Mesendoderm (in vitro differentiated cells): Measurements from ENCODE around the gene STAMBPL1.

Experiments used
- DNase-seq: peaks from one replicate; pipeline ENCODE4 v3.0.0; 2013
- H2AK5ac ChIP-seq: 2 replicates; pipeline ENCODE4 v1.6.1; 2013; ENCODE audit warnings: low read length, inconsistent platforms
- H2BK120ac ChIP-seq: 2 replicates; pipeline ENCODE4 v1.6.1; 2013; ENCODE audit warnings: low read depth, mild to moderate bottlenecking, low read length, moderate library complexity, mixed read lengths
- H2BK15ac ChIP-seq: replicated peaks from 2 replicates; pipeline ENCODE4 v1.6.1; 2013; ENCODE audit warnings: low read depth, mild to moderate bottlenecking, moderate library complexity
- H2BK5ac ChIP-seq: 2 replicates; pipeline ENCODE4 v1.6.1; 2013; ENCODE audit warnings: low read length, inconsistent platforms
- H3K18ac ChIP-seq: 2 replicates; pipeline ENCODE4 v1.6.1; 2013; ENCODE audit warnings: mild to moderate bottlenecking, low read length, mixed read lengths
- H3K23ac ChIP-seq: one replicate; pipeline ENCODE4 v1.6.1; 2013; ENCODE audit warnings: low read length
- H3K27ac ChIP-seq: 2 replicates; pipeline ENCODE4 v1.5.1; 2013; ENCODE audit warnings: low read depth, mild to moderate bottlenecking, inconsistent platforms, low read length, moderate library complexity
- H3K27me3 ChIP-seq: 2 replicates; pipeline ENCODE4 v1.6.1; 2013; ENCODE audit warnings: low read length, control low read depth, mild to moderate bottlenecking, inconsistent platforms; ENCODE audit not compliant: insufficient read depth, poor library complexity
- H3K36me3 ChIP-seq: 2 replicates; pipeline ENCODE4 v1.6.1; 2013; ENCODE audit warnings: low read length, inconsistent platforms; ENCODE audit not compliant: control insufficient read depth, insufficient read depth
- H3K4ac ChIP-seq: one replicate; pipeline ENCODE4 v1.6.1; 2013; ENCODE audit warnings: low read depth, mild to moderate bottlenecking, low read length, moderate library complexity
- H3K4me1 ChIP-seq: 2 replicates; pipeline ENCODE4 v1.6.1; 2013; ENCODE audit warnings: low read depth, low read length, inconsistent platforms; ENCODE audit not compliant: control insufficient read depth
- H3K4me2 ChIP-seq: 2 replicates; pipeline ENCODE4 v1.6.1; 2013; ENCODE audit warnings: low read length
- H3K4me3 ChIP-seq: 2 replicates; pipeline ENCODE4 v1.5.1; 2013; ENCODE audit warnings: mild to moderate bottlenecking, low read length
- H3K56ac ChIP-seq: one replicate; pipeline ENCODE4 v1.6.1; 2013; ENCODE audit warnings: low read length
- H3K79me1 ChIP-seq: 2 replicates; pipeline ENCODE4 v1.6.1; 2013; ENCODE audit warnings: low read length, inconsistent platforms
- H3K79me2 ChIP-seq: 2 replicates; pipeline ENCODE4 v1.6.1; 2013; ENCODE audit warnings: mild to moderate bottlenecking, low read length; ENCODE audit not compliant: control insufficient read depth, insufficient read depth
- H3K9ac ChIP-seq: 2 replicates; pipeline ENCODE4 v1.6.1; 2013; ENCODE audit warnings: low read length, inconsistent platforms
- H4K5ac ChIP-seq: one replicate; pipeline ENCODE4 v1.6.1; 2013; ENCODE audit warnings: low read length
- H4K8ac ChIP-seq: one replicate; pipeline ENCODE4 v1.6.1; 2013; ENCODE audit warnings: low read depth, mild to moderate bottlenecking, control low read depth, low read length, moderate library complexity
- WGBS: extraction: QIAGEN DNeasy Blood & Tissue Kit; methylation state at CpG from one replicate; pipeline ENCODE4 v1.1.7; 2013; ENCODE audit warnings: low lambda C conversion rate, missing lambda C conversion rate; ENCODE audit not compliant: insufficient coverage; ENCODE audit errors: extremely low coverage; 5-methylcytosine and 5-hydroxymethylcytosine counted together

STAMBPL1 gene

DNA sequence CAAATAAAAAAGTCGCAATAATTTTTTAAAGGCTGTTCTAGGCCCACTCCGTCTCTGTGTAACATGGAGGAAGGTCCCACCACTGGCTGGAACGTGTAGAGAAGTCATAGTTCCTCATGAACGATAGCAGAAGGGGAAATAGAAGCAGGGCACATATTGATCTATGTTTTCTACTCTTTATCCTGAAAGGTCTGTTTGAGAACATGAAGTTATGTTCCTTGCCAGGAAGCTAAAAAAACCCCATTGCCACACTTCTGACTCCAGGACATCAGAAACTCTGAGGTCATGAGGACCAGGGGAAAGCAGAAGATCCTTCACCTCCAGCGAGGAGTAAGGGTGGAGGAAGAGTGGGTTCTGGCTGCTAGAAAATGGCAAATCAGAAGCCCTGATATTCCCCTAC, 39.2 kb upstream of the STAMBPL1 start:
- no peaks in the 10 kb centered on the region for H3K27me3 ChIP-seq
- no peak overlapping the region for H4K5ac ChIP-seq

GRCh38 chr10:88841316-88842111, 38.5 kb upstream of the STAMBPL1 start:
- no peaks in the 10 kb centered on the region for H3K4me1 ChIP-seq
- no peak overlapping the region for H4K8ac ChIP-seq
- H3K4me2 ChIP-seq, result no peak overlapping the region
- no peak for DNase-seq
- no peak overlapping the region for H2AK5ac ChIP-seq
- no peak overlapping the region for H3K18ac ChIP-seq
- no peaks in the 10 kb centered on the region for H3K36me3 ChIP-seq
- H3K79me2 ChIP-seq, result no peaks in the 10 kb centered on the region
- no peaks in the 10 kb centered on the region for H3K79me1 ChIP-seq
- H3K4me3 ChIP-seq, result no peak overlapping the region
- H4K5ac ChIP-seq, result no peak overlapping the region
- no CpG with 5 or more reads among the region's 6 CpGs for WGBS
- H3K4ac ChIP-seq, result no peak overlapping the region
- no peak overlapping the region for H2BK15ac ChIP-seq
- no peak overlapping the region for H3K23ac ChIP-seq
- H2BK5ac ChIP-seq, result no peak overlapping the region
- H3K27me3 ChIP-seq, result no peaks in the 10 kb centered on the region
- no peak overlapping the region for H3K9ac ChIP-seq
- no peak overlapping the region for H2BK120ac ChIP-seq
- H3K27ac ChIP-seq, result no peak overlapping the region
- H3K56ac ChIP-seq, result no peak overlapping the region

More for the DNA sequence above, 39.2 kb upstream of the STAMBPL1 start:
- no peak for DNase-seq
- no peak overlapping the region for H2BK120ac ChIP-seq
- no peak overlapping the region for H3K4ac ChIP-seq
- H3K79me1 ChIP-seq, result no peaks in the 10 kb centered on the region
- no peaks in the 10 kb centered on the region for H3K36me3 ChIP-seq
- no peak overlapping the region for H3K23ac ChIP-seq
- H2BK15ac ChIP-seq, result no peak overlapping the region
- H3K56ac ChIP-seq, result no peak overlapping the region
- H4K8ac ChIP-seq, result no peak overlapping the region
- no peak overlapping the region for H3K18ac ChIP-seq
- H3K4me1 ChIP-seq, result no peaks in the 10 kb centered on the region
- no peak overlapping the region for H2BK5ac ChIP-seq
- H3K27ac ChIP-seq, result no peak overlapping the region
- H3K79me2 ChIP-seq, result no peaks in the 10 kb centered on the region
- H3K4me3 ChIP-seq, result no peak overlapping the region
- no CpG with 5 or more reads among the region's 5 CpGs for WGBS
- H3K9ac ChIP-seq, result no peak overlapping the region
- H2AK5ac ChIP-seq, result no peak overlapping the region
- H3K4me2 ChIP-seq, result no peak overlapping the region

- no peak overlapping the region for H3K4me2 ChIP-seq
- no peak overlapping the region for H3K56ac ChIP-seq
- no peak overlapping the region for H3K4ac ChIP-seq
- no peak overlapping the region for H4K5ac ChIP-seq
- H3K4me1 ChIP-seq, result no peaks in the 10 kb centered on the region
- no peak overlapping the region for H2BK5ac ChIP-seq
- H3K23ac ChIP-seq, result no peak overlapping the region
- DNase-seq, result no peak
- H3K79me1 ChIP-seq, result no peaks in the 10 kb centered on the region
- H2BK120ac ChIP-seq, result no peak overlapping the region
- H3K9ac ChIP-seq, result no peak overlapping the region
- WGBS, result no CpG with 5 or more reads among the region's 4 CpGs
- H3K79me2 ChIP-seq, result no peaks in the 10 kb centered on the region
- H3K4me3 ChIP-seq, result no peak overlapping the region
- H3K36me3 ChIP-seq, result no peaks in the 10 kb centered on the region
- no peak overlapping the region for H2AK5ac ChIP-seq
- no peak overlapping the region for H2BK15ac ChIP-seq
- no peaks in the 10 kb centered on the region for H3K27me3 ChIP-seq
- no peak overlapping the region for H3K27ac ChIP-seq
- no peak overlapping the region for H3K18ac ChIP-seq
- no peak overlapping the region for H4K8ac ChIP-seq
These were observed 36.9 kb upstream of the STAMBPL1 start for GRCh38 chr10:88843171-88843570.

GRCh38 chr10:88848499-88848898, 31.5 kb upstream of the STAMBPL1 start:
- no peaks in the 10 kb centered on the region for H3K27me3 ChIP-seq
- H2AK5ac ChIP-seq, result no peak overlapping the region
- H3K18ac ChIP-seq, result no peak overlapping the region
- no CpG with 5 or more reads among the region's 1 CpG for WGBS
- H2BK15ac ChIP-seq, result no peak overlapping the region
- no peak overlapping the region for H3K56ac ChIP-seq
- no peak overlapping the region for H4K5ac ChIP-seq
- H3K23ac ChIP-seq, result no peak overlapping the region
- H3K36me3 ChIP-seq, result no peaks in the 10 kb centered on the region
- H3K79me2 ChIP-seq, result no peaks in the 10 kb centered on the region
- no peaks in the 10 kb centered on the region for H3K4me1 ChIP-seq
- no peak for DNase-seq
- no peak overlapping the region for H3K4me2 ChIP-seq
- H3K9ac ChIP-seq, result no peak overlapping the region
- H2BK5ac ChIP-seq, result no peak overlapping the region
- H3K79me1 ChIP-seq, result no peaks in the 10 kb centered on the region
- H3K27ac ChIP-seq, result no peak overlapping the region
- H3K4me3 ChIP-seq, result no peak overlapping the region
- no peak overlapping the region for H4K8ac ChIP-seq
- no peak overlapping the region for H2BK120ac ChIP-seq
- no peak overlapping the region for H3K4ac ChIP-seq

- Histone ChIP-seq H3K36me3 (no peaks in the 10 kb centered on the region), H3K4ac (no peak overlapping the region), H3K56ac (no peak overlapping the region), H2BK5ac (no peak overlapping the region), H3K4me1 (no peaks in the 10 kb centered on the region), H2AK5ac (no peak overlapping the region), H4K8ac (no peak overlapping the region), H3K27ac (no peak overlapping the region), H3K79me1 (no peaks in the 10 kb centered on the region), H2BK15ac (no peak overlapping the region), H3K23ac (no peak overlapping the region), H3K4me3 (no peak overlapping the region), H3K27me3 (no peaks in the 10 kb centered on the region), H2BK120ac (no peak overlapping the region), H3K4me2 (no peak overlapping the region), H4K5ac (no peak overlapping the region), H3K79me2 (no peaks in the 10 kb centered on the region), H3K9ac (no peak overlapping the region), H3K18ac (no peak overlapping the region)
- WGBS, result no CpG with 5 or more reads among the region's 1 CpG
- DNase-seq, result no peak
These were observed 30.8 kb upstream of the STAMBPL1 start for GRCh38 chr10:88849234-88849633.

DNA sequence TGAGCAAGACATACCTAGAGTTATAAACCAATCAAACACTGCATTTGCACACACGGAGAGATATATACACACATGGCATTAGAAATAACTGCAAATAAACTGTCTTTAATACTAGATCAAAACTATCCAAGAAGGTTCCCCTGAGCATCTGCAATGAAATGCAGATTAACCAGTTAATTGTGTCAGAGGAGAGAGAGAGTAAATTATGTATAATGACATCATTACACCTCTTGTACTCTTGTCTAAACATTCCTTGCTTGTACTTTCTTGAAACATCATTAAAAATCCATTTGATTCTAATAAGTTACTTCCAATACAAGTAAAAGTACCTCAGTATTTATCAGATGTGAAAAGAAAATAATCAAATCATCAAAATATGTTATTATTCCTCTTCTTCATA, 29.3 kb upstream of the STAMBPL1 start:
- H3K79me2 ChIP-seq, result no peaks in the 10 kb centered on the region
- no peak overlapping the region for H2BK120ac ChIP-seq
- no peak overlapping the region for H3K18ac ChIP-seq
- no peaks in the 10 kb centered on the region for H3K27me3 ChIP-seq
- no peak overlapping the region for H2AK5ac ChIP-seq
- no peaks in the 10 kb centered on the region for H3K4me1 ChIP-seq
- no peak overlapping the region for H3K4me3 ChIP-seq
- no peaks in the 10 kb centered on the region for H3K79me1 ChIP-seq
- H2BK15ac ChIP-seq, result no peak overlapping the region
- DNase-seq, result no peak
- H3K9ac ChIP-seq, result no peak overlapping the region
- no peak overlapping the region for H3K56ac ChIP-seq
- H3K4me2 ChIP-seq, result no peak overlapping the region
- H3K23ac ChIP-seq, result no peak overlapping the region
- WGBS, result no CpG with 5 or more reads among the region's 1 CpG
- H2BK5ac ChIP-seq, result no peak overlapping the region
- no peak overlapping the region for H4K8ac ChIP-seq
- H3K27ac ChIP-seq, result no peak overlapping the region
- H3K36me3 ChIP-seq, result no peaks in the 10 kb centered on the region
- H3K4ac ChIP-seq, result no peak overlapping the region
- H4K5ac ChIP-seq, result no peak overlapping the region
